Lung (tissue), 12 donors: ENCODE results near the gene SRP72. TPM values are rescaled to one million over a fixed set of nuclear protein-coding genes. Genes with fewer than 3 reads are reported as not detected.
"Not testable (repeated sequence)": the region's sequence is repeated elsewhere in the genome, so short reads cannot be mapped to it uniquely, and the experiment has no call there.

Experiments
- ATAC-seq: fragments of 200-7000 bp; cut with Tn5 transposase; one replicate; pipeline ENCODE4 v1.9.1; 2020; ENCODE audit warnings: moderate number of reproducible peaks; ENCODE audit not compliant: insufficient read depth, low FRiP score
- DNase-seq, 3 donors: peaks; one replicate each; pipeline ENCODE4 v3.0.0-alpha.2; 2013 to 2017
- H3K27ac ChIP-seq, 2 donors: one replicate each; pipeline ENCODE4 v1.5.1; 2013; ENCODE audit warnings: mild to moderate bottlenecking in 2 of 2, moderate library complexity in 2 of 2, control low read depth in 1 of 2, inconsistent platforms in 1 of 2, low read depth in 1 of 2, low read length in 1 of 2
- H3K27me3 ChIP-seq, 3 donors: one replicate each; pipeline ENCODE4 v1.5.1; 2013; ENCODE audit warnings: low read length in 2 of 3; ENCODE audit not compliant: control insufficient read depth in 3 of 3, insufficient read depth in 3 of 3
- H3K36me3 ChIP-seq, 4 donors: one replicate each; pipeline ENCODE4 v1.5.1; 2013; ENCODE audit warnings: low read length in 4 of 4, mild to moderate bottlenecking in 1 of 4, moderate library complexity in 1 of 4; ENCODE audit not compliant: control insufficient read depth in 4 of 4, insufficient read depth in 4 of 4
- H3K4me1 ChIP-seq, 5 donors: one replicate each; pipeline ENCODE4 v1.5.1; 2013; ENCODE audit warnings: low read length in 5 of 5, mild to moderate bottlenecking in 2 of 5, moderate library complexity in 1 of 5; ENCODE audit not compliant: control insufficient read depth in 5 of 5, insufficient read depth in 5 of 5
- H3K4me3 ChIP-seq: one replicate; pipeline ENCODE4 v1.5.1; 2013; ENCODE audit warnings: mild to moderate bottlenecking, control low read depth, moderate library complexity
- H3K9ac ChIP-seq, 2 donors: one replicate each; pipeline ENCODE4 v1.5.1; 2013; ENCODE audit warnings: low read length in 2 of 2, control low read depth in 1 of 2; ENCODE audit not compliant: insufficient read depth in 1 of 2
- H3K9me3 ChIP-seq, 4 donors: one replicate each; pipeline ENCODE4 v1.5.1; 2013; ENCODE audit warnings: low read length in 3 of 4, mild to moderate bottlenecking in 1 of 4, moderate library complexity in 1 of 4; ENCODE audit not compliant: control insufficient read depth in 4 of 4, insufficient read depth in 3 of 4
- CTCF ChIP-seq: IDR thresholded peaks from 2 replicates; pipeline ENCODE4 v1.5.1; 2012; ENCODE audit warnings: mild to moderate bottlenecking; ENCODE audit errors: control extremely low read depth, extremely low read depth
- WGBS, 2 donors: extraction: QIAGEN DNeasy Blood & Tissue Kit; methylation state at CpG; one replicate each; pipeline ENCODE4 v1.1.7; 2013; 5-methylcytosine and 5-hydroxymethylcytosine counted together
- polyA plus RNA-seq, 2 donors: library from polyadenylated mRNA; stranded (reverse); fragments of 200-250 nt; gene quantifications; one replicate each; pipeline ENCODE4 v1.2.1, GENCODE V29; 2013
- total RNA-seq, 2 donors: library from RNA; depleted of rRNA in 1 of 2; stranded (reverse); fragments of >200 nt in 1 of 2; gene quantifications; one replicate each; pipeline ENCODE4 v1.2.1, GENCODE V29; 2014 to 2021
- donor health status: control.
- donor health status: control.
- donor health status: Bipolar disorder and iron deficiency.
- donor health status: healthy.
- donor health status: DM: yes; HTN: yes; CAD: no.

Gene SRP72
- total and polyA plus RNA-seq, 4 donors = 31.1 to 98.0 (median 71.1) TPM

DNA sequence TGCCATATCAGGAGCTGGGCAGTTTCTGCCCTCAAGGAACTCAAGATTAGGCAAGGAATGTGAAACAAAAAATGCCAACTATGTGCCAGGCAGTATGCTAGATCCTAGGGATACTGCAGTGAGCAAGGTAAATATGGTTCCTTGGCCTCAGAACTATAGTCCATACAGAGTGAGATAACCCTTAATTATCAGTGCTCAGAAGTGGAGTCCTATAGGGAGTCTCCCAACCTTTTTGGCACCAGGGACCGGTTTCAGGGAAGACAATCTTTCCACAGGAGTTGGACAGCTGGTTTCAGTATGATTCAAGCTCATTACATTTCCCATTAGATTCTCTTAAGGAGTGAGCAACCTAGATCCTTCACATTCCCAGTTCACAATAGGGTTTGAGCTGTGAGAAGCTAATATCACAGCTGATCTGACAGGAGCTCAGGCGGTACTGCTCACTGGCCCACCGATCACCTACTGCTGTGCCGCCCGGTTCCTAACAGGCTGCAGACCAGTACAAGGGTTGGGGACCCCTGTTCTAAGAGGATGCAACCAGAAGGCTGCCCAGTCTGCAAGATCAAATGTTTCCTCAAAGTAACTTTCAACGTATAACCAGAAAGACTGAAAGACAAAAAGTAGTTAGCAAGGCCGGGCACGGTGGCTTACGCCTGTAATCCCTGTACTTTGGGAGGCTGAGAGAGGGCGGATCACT, 1.7 kb upstream of the SRP72 start:
- Histone ChIP-seq H3K9me3 (no peaks in the 10 kb centered on the region), H3K4me3 (peak overlapping the region; percentile 99), H3K9ac (peak overlapping the region in 1 of 2 donors; percentile 89), H3K27me3 (no peaks in the 10 kb centered on the region), H3K4me1 (peaks cover 7 to 36% (median 18%) of the 10 kb centered on the region in 5 donors), H3K36me3 (peaks cover 2 to 10% (median 7%) of the 10 kb centered on the region in 4 donors), H3K27ac (peak overlapping the region in 1 of 2 donors; percentile 66)
- ATAC-seq = no peak
- 57 to 78% methylated on average over 10 of the region's 10 CpGs for WGBS, 2 donors
- DNase-seq = peak in 1 of 3 donors; percentile 15
- no peak for TF ChIP-seq CTCF

DNA sequence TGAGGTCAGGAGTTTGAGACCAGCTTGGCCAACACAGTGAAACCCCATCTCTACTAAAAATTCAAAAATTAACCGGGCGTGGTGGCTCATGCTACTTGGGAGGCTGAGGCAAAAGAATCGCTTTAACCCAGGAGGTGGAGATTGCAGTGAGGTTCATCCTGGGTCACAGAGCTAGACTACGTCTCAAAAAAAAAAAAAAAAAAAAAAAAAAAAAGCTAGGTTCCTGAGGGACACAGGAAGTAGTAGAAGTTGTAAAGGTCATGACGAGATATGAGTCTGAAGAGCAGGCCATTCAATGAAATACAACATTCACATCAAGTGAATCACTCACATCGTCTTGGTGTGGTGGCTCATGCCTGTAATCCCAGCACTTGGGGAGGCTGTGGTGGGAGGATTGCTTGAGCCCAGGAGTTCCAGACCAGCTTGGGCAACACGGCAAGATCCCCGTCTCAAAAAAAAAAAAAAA, 1.1 kb upstream of the SRP72 start:
- H3K27ac ChIP-seq = peak overlapping the region; percentile 59 to 76
- peaks cover 2 to 11% (median 7%) of the 10 kb centered on the region in 4 donors for H3K36me3 ChIP-seq

DNA sequence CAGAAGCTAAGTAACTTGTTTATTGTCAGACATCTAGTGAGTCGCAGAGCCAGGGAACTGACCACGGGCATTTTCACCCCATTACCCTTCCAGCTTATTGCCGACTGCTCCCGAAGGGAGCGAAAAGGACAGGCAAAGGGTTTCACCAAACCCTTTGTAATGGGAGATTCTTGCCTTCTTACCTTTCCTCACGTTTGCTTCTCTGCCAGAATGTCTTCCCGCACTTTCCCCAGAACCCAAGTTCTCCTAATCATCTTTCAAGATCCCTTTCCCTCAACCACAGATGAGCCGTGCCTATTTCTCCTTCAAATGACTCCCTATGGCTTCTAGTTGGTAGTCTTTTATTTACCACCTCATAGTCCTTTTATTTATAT, 520 bp upstream of the SRP72 start:
- Histone ChIP-seq H3K36me3 (peaks cover 5 to 14% (median 9%) of the 10 kb centered on the region in 4 donors), H3K9ac (peak overlapping the region; percentile 89 to 92), H3K9me3 (no peaks in the 10 kb centered on the region), H3K27ac (peak overlapping the region; percentile 76 to 93), H3K4me3 (peak overlapping the region; percentile 99), H3K27me3 (no peaks in the 10 kb centered on the region), H3K4me1 (peaks cover 7 to 36% (median 18%) of the 10 kb centered on the region in 5 donors)
- no peak for ATAC-seq
- peak in 1 of 3 donors; percentile 13 for DNase-seq
- TF ChIP-seq CTCF = no peak
- 1% methylated on average over 8 of the region's 8 CpGs for WGBS, 2 donors

More for the DNA sequence above, 1.1 kb upstream of the SRP72 start:
- DNase-seq = peak in 2 of 3 donors; percentile 17 to 19
- ATAC-seq, H3K27me3 ChIP-seq, H3K9me3 ChIP-seq: not testable (repeated sequence)
- peaks cover 7 to 36% (median 18%) of the 10 kb centered on the region in 5 donors for H3K4me1 ChIP-seq
- peak overlapping the region; percentile 99 for H3K4me3 ChIP-seq
- H3K9ac ChIP-seq = peak overlapping the region; percentile 89 to 92
- WGBS, 2 donors = 16 to 19% methylated on average over 8 of the region's 8 CpGs

GRCh38 chr4:56468097-56468422, 643 bp downstream of the SRP72 start:
- Histone ChIP-seq H3K27me3 (no peaks in the 10 kb centered on the region), H3K9ac (peak overlapping the region; percentile 92 to 94), H3K4me3 (peak overlapping the region; percentile 99), H3K4me1 (peaks cover 7 to 36% (median 18%) of the 10 kb centered on the region in 5 donors), H3K9me3 (no peaks in the 10 kb centered on the region), H3K27ac (peak overlapping the region; percentile 76 to 93), H3K36me3 (peaks cover 4 to 18% (median 12%) of the 10 kb centered on the region in 4 donors)
- DNase-seq = peak in 2 of 3 donors; percentile 50 to 61
- no peak for TF ChIP-seq CTCF
- peak; percentile 66 for ATAC-seq
- WGBS, 2 donors = 0 to 1% methylated on average over 10 of the region's 10 CpGs
